HCT116 (cell line): ENCODE measurements around the gene ARMH4. TPM values are rescaled to one million over a fixed set of nuclear protein-coding genes. Genes with fewer than 3 reads are reported as not detected.

Experiments
- ATAC-seq: fragments of 200-7000 bp; cut with Tn5 transposase; 2 replicates; pipeline ENCODE4 v1.9.1; 2020; ENCODE audit warnings: mild to moderate bottlenecking, moderate library complexity
- BruUV-seq: library from RNA; stranded (reverse); fragments of 400-500 nt; replicated peaks from 2 replicates; lab custom pipeline; 2021; lab: Mats Ljungman, UMichigan
- CTCF ChIA-PET: fragments of 300-600 bp; sonication (Branson Sonifier 250); formaldehyde crosslinking; loops from one replicate; lab custom pipeline; 2021; ENCODE audit warnings: antibody characterized with exemption; lab: Charles Lee
- POLR2A ChIA-PET: fragments of 300-600, 350-600 bp; sonication (Branson Sonifier 250); formaldehyde crosslinking; loops from one replicate; lab custom pipeline; 2021; ENCODE audit warnings: antibody characterized with exemption; lab: Charles Lee
- RAD21 ChIA-PET, 2 experiments: fragments of 300-600 bp; sonication (Branson Sonifier 250); formaldehyde crosslinking; loops; one replicate each; lab custom pipeline; 2023; ENCODE audit warnings: low total read pairs in 2 of 2; ENCODE audit not compliant: uncharacterized antibody in 2 of 2, unreplicated experiment in 2 of 2, low non-redundant PET in 1 of 2; lab: Charles Lee
- DNase-seq: peaks from one replicate; pipeline ENCODE4 v3.0.0-alpha.2; 2010; ENCODE audit warnings: low read depth, low spot score
- H2AFZ ChIP-seq: fragments of 200-600 bp; shearing (Covaris generic), sonication (generic); 2 replicates; pipeline ENCODE4 v1.6.1; 2017; ENCODE audit warnings: low read depth, mixed run types, mixed read lengths, antibody characterized with exemption, low read length; ENCODE audit not compliant: poor library complexity, severe bottlenecking
- H3K27ac ChIP-seq: 2 replicates; pipeline ENCODE4 v1.5.1; 2012; ENCODE audit warnings: low read depth, low read length
- H3K27me3 ChIP-seq: fragments of 200-600 bp; sonication (generic); 2 replicates; pipeline ENCODE4 v1.6.1; 2016; ENCODE audit warnings: mixed run types, low read length, mixed read lengths; ENCODE audit not compliant: insufficient read depth
- H3K36me3 ChIP-seq, 2 experiments: fragments of 200-500 bp in 1 of 2; fragments of 200-600 bp in 1 of 2; sonication (Bioruptor generic) in 1 of 2; sonication (generic) in 1 of 2; 2 replicates each; pipeline versions ENCODE4 v1.5.1 to v1.6.1; 2014 to 2016; ENCODE audit warnings: low read length in 2 of 2, inconsistent platforms in 1 of 2, mixed read lengths in 1 of 2, mixed run types in 1 of 2; ENCODE audit not compliant: insufficient read depth in 2 of 2, control insufficient read depth in 1 of 2
- H3K4me1 ChIP-seq, 2 experiments: fragments of 200-600 bp in 1 of 2; sonication (generic) in 1 of 2; 2 replicates each; pipeline versions ENCODE4 v1.5.1 to v1.6.1; 2012 to 2017; ENCODE audit warnings: low read length in 2 of 2, inconsistent platforms in 1 of 2, mild to moderate bottlenecking in 1 of 2, mixed read lengths in 1 of 2, mixed run types in 1 of 2, moderate library complexity in 1 of 2; ENCODE audit not compliant: insufficient read depth in 2 of 2, control insufficient read depth in 1 of 2
- H3K4me2 ChIP-seq: fragments of 200-600 bp; sonication (generic); 2 replicates; pipeline ENCODE4 v1.6.1; 2017; ENCODE audit warnings: mixed run types, low read length, mixed read lengths
- H3K4me3 ChIP-seq, 2 experiments: fragments of 200-600 bp in 1 of 2; sonication (generic) in 1 of 2; replicated peaks in 1 of 2; 2 replicates each; pipeline ENCODE4 v1.5.1; 2011 to 2016; ENCODE audit warnings: low read length in 2 of 2, control low read depth in 1 of 2, low read depth in 1 of 2, mild to moderate bottlenecking in 1 of 2, mixed read lengths in 1 of 2, mixed run types in 1 of 2
- H3K79me2 ChIP-seq: fragments of 200-600 bp; sonication (generic); 2 replicates; pipeline ENCODE4 v1.6.1; 2017; ENCODE audit warnings: mild to moderate bottlenecking, mixed run types, low read length, moderate library complexity, mixed read lengths; ENCODE audit not compliant: insufficient read depth
- H3K9ac ChIP-seq: fragments of 200-600 bp; sonication (generic); 2 replicates; pipeline ENCODE4 v1.6.1; 2016; ENCODE audit warnings: low read length, mixed read lengths
- H3K9me2 ChIP-seq: fragments of 200-600 bp; sonication (generic), shearing (Covaris generic); 2 replicates; pipeline ENCODE4 v1.6.1; 2017; ENCODE audit warnings: mixed run types, mild to moderate bottlenecking, moderate library complexity; ENCODE audit not compliant: insufficient read depth
- H3K9me3 ChIP-seq, 2 experiments: fragments of 200-500 bp in 1 of 2; fragments of 200-600 bp in 1 of 2; sonication (Bioruptor generic) in 1 of 2; sonication (generic) in 1 of 2; 2 replicates each; pipeline ENCODE4 v1.6.1; 2014 to 2017; ENCODE audit warnings: low read length in 2 of 2, mixed read lengths in 2 of 2, inconsistent platforms in 1 of 2, low read depth in 1 of 2, mild to moderate bottlenecking in 1 of 2, mixed run types in 1 of 2, moderate library complexity in 1 of 2; ENCODE audit not compliant: control insufficient read depth in 1 of 2, insufficient read depth in 1 of 2
- H4K20me1 ChIP-seq: fragments of 200-600 bp; sonication (generic), shearing (Covaris generic); 2 replicates; pipeline ENCODE4 v1.6.1; 2017; ENCODE audit warnings: mixed run types, mild to moderate bottlenecking, moderate library complexity; ENCODE audit not compliant: insufficient read depth
- EGR1 ChIP-seq: IDR thresholded peaks from 2 replicates; pipeline ENCODE4 v1.6.1; 2012; ENCODE audit warnings: low read depth
- FOSL1 ChIP-seq: IDR thresholded peaks from 2 replicates; pipeline ENCODE4 v1.6.1; 2012; ENCODE audit warnings: low read depth
- JUND ChIP-seq: IDR thresholded peaks from 2 replicates; pipeline ENCODE4 v1.6.1; 2012
- MAX ChIP-seq: IDR thresholded peaks from 2 replicates; pipeline ENCODE4 v1.6.1; 2012
- POLR2AphosphoS5 ChIP-seq: IDR thresholded peaks from 2 replicates; pipeline ENCODE4 v1.6.1; 2011; ENCODE audit warnings: mild to moderate bottlenecking, low read depth, low read length, moderate library complexity
- SP1 ChIP-seq: IDR thresholded peaks from 2 replicates; pipeline ENCODE4 v1.6.1; 2012; ENCODE audit warnings: low read depth
- SRF ChIP-seq: IDR thresholded peaks from 2 replicates; pipeline ENCODE4 v1.6.1; 2012; ENCODE audit warnings: low read depth
- TCF7L2 ChIP-seq: IDR thresholded peaks from 2 replicates; pipeline ENCODE4 v1.7.0; 2011; ENCODE audit warnings: borderline replicate concordance, inconsistent platforms; ENCODE audit not compliant: insufficient read depth, insufficient read length; ENCODE audit errors: extremely low read depth
- ZBTB33 ChIP-seq: IDR thresholded peaks from 2 replicates; pipeline ENCODE4 v1.6.1; 2011; ENCODE audit warnings: mild to moderate bottlenecking, low read length, moderate library complexity; ENCODE audit not compliant: insufficient replicate concordance; ENCODE audit errors: extremely low read depth
- ZNF274 ChIP-seq: fragments of 200-500 bp; sonication (Bioruptor generic); IDR thresholded peaks from 2 replicates; pipeline ENCODE4 v1.6.1; 2014; ENCODE audit warnings: mild to moderate bottlenecking, low read depth, low read length, inconsistent platforms
- intact Hi-C: fragments of 100-400 bp; cut with micrococcal nuclease; formaldehyde crosslinking; loops from 2 replicates; pipeline ENCODE4 v1.10.0; 2022
- total RNA-seq: library from RNA; stranded (reverse); gene quantifications from one replicate; pipeline ENCODE4 v1.2.1, GENCODE V29; 2021; ENCODE audit not compliant: unreplicated experiment

ARMH4 gene
- total RNA-seq, 1 experiment from 2014 or later = 1.7 TPM

DNA sequence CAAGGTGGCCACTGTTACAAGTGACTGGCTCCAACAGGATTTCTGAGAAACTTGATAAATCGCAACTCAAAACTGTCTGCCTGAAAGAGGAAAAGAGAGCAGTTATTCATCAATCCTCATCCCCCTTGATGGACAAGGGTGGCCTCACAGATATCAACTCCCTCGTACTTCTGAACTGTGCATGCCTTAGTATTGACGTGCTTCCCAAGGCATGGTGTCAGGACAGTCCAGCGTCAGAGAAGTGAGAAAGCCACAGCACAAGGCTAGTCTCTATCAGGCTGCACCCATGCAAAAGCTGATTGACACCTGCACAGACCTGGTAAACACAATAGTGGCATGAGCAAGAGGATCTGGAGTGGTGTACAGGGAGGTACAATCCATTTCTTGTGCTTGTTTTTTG, 160.7 kb downstream of the ARMH4 start:
- POLR2A ChIA-PET = no interaction called here
- RAD21 ChIA-PET = no interaction called here
- peaks cover 43% of the 10 kb centered on the region for H3K27me3 ChIP-seq
- H3K9me3 ChIP-seq = no peaks in the 10 kb centered on the region
- H3K36me3 ChIP-seq = no peaks in the 10 kb centered on the region
- H3K4me2 ChIP-seq = no peak overlapping the region
- H3K4me3 ChIP-seq = no peak overlapping the region
- no peak for TF ChIP-seq EGR1
- no peak for TF ChIP-seq ZBTB33
- no peak for TF ChIP-seq TCF7L2
- no peak for TF ChIP-seq FOSL1
- TF ChIP-seq SP1 = no peak
- TF ChIP-seq JUND = no peak
- TF ChIP-seq SRF = no peak
- TF ChIP-seq MAX = no peak
- TF ChIP-seq POLR2AphosphoS5 = no peak
- no peak for TF ChIP-seq ZNF274
- DNase-seq (no peak), ATAC-seq (no peak)
- no peaks in the 10 kb centered on the region for H3K79me2 ChIP-seq
- no peak overlapping the region for H3K27ac ChIP-seq
- intact Hi-C loops = no loop called here
- no peak overlapping the region for H2AFZ ChIP-seq
- H4K20me1 ChIP-seq = no peaks in the 10 kb centered on the region
- H3K9ac ChIP-seq = no peak overlapping the region
- no peaks in the 10 kb centered on the region for H3K9me2 ChIP-seq
- CTCF ChIA-PET = no interaction called here
- no TSS peak for BruUV-seq
- H3K4me1 ChIP-seq = no peaks in the 10 kb centered on the region
